Gastroesophageal sphincter (tissue), 3 donors: ENCODE data around the gene KLHDC9.

ENCODE experiments used
- CTCF ChIP-seq, 4 experiments: fragments of 200-600 bp in 2 of 4; fragments of 450-650 bp in 2 of 4; sonication (generic) in 1 of 4; IDR thresholded peaks; one replicate each; pipeline ENCODE4 v1.5.1; 2017 to 2019; ENCODE audit warnings: antibody characterized with exemption in 4 of 4, mild to moderate bottlenecking in 2 of 4, moderate library complexity in 2 of 4
- EP300 ChIP-seq: sonication (generic); formaldehyde crosslinking; IDR thresholded peaks from one replicate; pipeline ENCODE4 v1.6.1; 2017; ENCODE audit warnings: antibody characterized with exemption, mild to moderate bottlenecking
- POLR2A ChIP-seq, 2 donors: fragments of 450-650 bp; IDR thresholded peaks; one replicate each; pipeline ENCODE4 v1.6.1; 2017; ENCODE audit warnings: antibody characterized with exemption in 2 of 2, mild to moderate bottlenecking in 2 of 2, moderate library complexity in 1 of 2
- POLR2AphosphoS5 ChIP-seq: sonication (generic); formaldehyde crosslinking; IDR thresholded peaks from one replicate; pipeline ENCODE4 v1.6.1; 2017; ENCODE audit warnings: antibody characterized with exemption

GRCh38 chr1:161091796-161092507 lies 6.2 kb upstream of the KLHDC9 start:
- TF ChIP-seq CTCF (IDR thresholded peaks at IDR 0.05) (no peak), POLR2AphosphoS5 (no peak), EP300 (no peak), POLR2A (IDR thresholded peaks at IDR 0.05) (no peak)
